DMS53 (cell line): ENCODE data around the gene PLCD1.
A peak's percentile ranks its signal among the peaks of the same experiment; 100 is the strongest.
"Not testable (repeated sequence)": the region's sequence is repeated elsewhere in the genome, so short reads cannot be mapped to it uniquely, and the experiment has no call there.

ENCODE experiments used
- DNase-seq: peaks from one replicate; lab custom pipeline; 2025; lab: John Stamatoyannopoulos, UW

Gene PLCD1

DNA sequence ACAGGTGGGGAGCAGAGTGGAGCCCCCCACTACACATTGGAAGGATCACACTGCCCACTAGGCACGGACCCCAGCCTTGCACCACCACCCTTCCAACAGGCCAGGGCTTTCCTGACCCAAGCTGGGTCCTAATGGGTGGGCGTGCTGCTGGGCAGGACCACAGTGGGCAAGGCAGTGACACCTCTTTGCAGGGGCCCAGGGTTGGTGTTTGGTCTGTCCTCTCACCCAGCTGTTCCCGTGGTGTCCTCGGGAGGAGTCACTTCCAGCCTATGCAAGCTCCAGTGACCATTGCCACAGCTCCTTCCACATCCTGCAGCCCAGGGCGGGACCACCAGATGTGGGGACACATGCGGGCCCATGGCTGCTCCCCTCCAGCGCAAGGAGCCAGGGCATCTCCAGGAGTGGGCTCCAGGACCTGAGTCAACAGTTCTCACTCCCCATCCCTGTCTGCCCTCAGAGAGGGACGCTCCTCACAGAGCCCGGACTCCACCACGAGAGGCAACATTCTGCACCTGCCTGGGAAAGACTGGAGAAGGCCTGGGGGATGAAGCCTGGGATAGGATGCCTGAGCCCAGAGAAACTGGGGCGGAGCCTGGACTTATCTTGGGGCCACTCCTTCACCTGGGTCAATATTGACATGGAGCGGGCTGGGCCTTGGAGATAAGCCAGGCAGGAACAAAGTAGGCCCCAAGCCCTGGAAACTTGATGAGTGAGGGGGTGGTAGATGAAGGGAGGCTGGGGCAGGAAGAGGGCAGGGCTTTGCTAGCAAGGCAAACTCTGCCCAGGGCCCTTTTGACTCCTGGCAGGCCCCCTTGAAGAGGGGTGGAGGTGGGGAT is 42.7 kb downstream of the PLCD1 start:
- DNase-seq = peak; percentile 64

DNA sequence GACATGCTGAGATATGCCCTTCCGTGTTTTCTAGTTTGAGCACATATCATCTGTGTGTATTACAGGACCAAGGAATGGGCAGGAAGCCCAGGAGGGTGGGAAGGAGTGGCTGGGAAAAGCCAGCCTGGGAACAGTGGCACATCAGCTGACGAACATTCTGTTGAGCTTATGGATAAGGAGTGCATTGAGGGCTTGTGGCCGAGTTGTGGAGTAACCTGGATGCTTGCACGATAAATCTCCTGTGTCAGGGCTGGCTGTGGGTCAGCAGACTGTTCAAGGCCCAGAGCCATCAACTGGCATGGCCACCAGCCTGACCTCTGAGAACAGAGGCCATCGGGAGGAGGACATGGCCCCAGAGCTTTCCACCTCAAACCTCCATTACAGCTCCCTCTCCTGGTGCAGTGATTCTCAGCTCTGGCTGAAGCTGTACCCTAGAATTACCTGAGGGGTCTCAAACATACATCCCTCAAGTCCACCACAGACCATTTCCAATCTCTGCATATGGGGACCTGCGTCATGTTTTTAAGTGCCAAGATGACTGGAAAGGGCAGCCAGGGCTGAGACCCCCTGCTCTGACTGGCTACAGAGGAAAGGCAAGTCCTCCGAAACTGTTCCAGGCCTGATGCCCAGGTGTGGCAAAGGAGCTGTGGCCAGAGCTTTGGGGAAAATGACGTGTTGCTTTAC is 43.7 kb downstream of the PLCD1 start:
- no peak for DNase-seq

DNA sequence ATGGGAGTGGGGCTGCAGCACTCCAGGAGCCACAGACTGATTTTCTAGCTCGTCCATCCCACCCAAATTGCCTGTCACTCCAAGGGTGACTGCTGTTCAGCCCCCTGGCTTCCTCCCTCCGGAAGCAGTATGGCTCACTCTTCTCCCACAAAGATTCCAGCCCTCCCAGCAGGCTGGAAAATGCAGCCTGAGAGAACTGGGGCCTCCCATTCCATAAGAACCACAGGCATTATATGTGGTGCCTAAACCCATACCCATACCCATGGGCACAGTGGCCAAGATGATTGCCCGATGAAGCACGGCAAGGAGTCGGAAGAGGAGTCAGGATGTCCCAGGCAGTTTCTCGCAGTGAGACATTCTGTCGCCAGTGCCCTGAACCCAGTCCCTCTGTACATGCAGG is 44.8 kb downstream of the PLCD1 start:
- DNase-seq = no peak

DNA sequence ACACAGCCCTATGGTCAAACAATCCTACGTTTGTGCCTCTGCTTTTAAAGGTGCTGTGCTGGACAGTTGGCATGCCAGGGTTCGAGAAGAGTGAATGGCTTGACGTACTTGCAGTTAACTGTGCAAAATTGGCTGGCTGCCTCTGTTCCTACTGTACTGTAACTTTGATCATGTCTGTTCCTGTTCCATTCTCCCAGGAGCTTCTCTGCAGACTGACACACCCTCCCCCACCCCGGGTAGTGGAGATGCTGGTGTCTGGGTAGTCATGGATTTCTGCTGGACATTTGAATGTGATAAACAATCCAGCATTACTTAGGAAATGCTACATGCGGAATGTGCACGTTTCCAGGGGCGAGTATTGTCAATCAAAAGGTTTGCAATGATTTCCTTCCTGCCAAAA is 45.4 kb downstream of the PLCD1 start:
- no peak for DNase-seq

DNA sequence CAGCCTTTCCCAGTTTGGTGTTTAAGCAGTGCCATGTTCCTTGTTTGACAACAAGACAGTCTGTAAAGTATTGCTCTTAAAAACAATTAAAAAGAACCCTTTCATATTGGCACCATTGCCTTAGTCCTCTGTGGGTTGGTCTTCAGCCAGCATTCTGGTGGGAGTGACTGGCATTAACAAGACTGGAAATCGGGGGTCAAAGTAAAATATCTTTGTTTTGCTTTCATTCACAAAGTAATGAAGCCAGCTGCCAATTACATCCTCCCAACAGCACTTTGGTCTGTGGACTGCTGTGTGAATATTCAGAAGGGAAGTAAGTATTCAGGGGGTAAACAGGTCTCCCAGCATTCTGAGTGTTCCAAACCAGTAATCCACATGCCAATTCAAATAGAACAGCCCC is 47.1 kb downstream of the PLCD1 start:
- no peak for DNase-seq

DNA sequence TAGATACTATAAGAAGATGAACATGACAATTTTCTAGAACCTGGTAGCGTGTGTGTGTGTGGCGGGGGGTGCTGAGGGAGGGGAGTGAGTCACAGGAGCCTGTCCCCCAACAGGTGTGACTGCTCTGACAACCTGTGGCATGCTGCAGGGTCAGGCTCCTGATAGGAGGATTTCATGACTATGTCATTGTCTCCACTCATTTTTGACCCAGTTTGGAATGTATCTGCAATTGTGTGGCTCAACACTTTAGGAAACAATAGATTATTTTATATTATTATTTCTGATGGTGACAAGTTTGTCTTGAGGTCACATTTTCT is 48.1 kb downstream of the PLCD1 start:
- no peak for DNase-seq

DNA sequence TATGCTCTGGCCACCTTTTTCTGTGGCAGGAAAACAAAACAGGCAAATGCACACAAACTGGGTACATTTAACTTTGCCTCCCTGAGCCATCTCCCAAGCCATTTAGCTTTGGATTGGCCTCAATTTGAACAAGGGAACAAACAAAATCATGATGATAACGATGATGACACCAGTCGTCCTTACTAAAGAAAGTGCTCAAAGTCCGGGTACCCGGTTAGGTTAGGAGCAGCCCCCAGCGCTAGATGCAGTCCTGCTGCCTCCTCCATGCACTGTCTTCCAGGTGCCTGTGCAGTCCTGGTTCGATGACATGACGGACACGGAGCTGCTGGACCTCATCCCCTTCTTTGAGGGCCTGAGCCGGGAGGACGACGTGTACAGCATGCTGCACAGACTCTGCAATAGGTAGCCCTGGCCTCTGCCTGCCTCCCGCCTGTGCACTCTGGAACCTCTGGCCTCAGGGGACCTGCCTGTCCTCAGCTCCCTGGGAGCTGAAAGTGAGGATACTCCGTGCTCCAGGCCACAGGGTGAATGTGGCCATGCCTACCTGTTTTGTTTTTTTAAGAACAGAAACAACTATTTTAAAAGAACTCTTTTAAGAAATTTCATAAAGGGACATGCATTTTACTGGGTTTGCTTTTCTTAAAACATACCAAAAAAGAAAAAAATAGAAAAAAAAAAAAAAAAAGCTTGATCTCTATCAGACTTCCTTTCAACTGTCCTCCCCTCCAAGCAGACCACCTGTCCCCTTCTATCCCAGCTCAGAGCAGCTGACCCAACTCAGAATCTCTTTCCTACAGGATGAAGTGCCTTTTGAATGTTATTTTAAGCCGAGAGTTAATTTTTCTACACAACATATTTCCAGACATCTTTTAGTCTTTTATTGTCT is 48.7 kb downstream of the PLCD1 start:
- DNase-seq = no peak

DNA sequence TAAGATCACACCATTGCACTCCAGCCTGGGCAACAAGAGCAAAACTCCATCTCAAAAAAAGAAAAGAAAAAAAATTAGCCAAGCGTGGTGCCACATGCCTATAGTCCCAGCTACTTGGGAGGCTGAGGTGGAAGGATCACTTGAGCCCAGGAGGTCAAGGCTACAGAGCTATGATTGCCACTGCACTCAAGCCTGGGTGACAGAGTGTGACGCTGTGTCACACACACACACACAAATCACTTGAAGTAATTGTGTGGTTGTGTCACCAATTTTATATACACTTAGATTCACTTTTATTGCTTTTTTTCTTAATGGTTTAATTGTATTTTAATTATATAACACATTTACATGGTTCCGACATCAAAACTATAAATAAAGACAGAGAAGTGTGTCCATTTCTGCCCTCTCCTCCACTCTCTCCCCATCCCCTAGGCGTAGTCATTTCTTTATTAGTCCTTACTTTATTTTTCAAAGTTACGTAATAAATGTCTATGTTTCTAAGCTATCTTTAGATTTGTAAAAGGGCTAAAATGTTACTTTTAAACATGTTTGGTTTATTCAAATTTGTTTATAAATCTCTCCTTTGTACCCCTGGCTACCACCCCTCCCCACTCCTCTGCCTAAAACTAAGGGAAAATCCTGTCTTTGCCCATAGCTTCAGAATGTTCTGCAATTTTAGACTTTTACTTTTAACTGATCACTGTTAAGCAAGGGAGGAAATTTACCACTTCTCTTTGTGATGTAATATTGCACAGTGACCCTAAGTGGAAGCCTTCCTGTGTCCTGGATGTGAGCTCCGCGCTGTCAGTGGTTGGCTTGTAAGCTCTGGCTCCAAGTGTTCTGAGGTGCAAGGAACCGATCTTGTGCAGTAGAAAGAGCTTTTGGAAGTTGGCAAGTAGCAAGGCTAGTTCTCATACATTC is 49.6 kb downstream of the PLCD1 start:
- DNase-seq = no peak

DNA sequence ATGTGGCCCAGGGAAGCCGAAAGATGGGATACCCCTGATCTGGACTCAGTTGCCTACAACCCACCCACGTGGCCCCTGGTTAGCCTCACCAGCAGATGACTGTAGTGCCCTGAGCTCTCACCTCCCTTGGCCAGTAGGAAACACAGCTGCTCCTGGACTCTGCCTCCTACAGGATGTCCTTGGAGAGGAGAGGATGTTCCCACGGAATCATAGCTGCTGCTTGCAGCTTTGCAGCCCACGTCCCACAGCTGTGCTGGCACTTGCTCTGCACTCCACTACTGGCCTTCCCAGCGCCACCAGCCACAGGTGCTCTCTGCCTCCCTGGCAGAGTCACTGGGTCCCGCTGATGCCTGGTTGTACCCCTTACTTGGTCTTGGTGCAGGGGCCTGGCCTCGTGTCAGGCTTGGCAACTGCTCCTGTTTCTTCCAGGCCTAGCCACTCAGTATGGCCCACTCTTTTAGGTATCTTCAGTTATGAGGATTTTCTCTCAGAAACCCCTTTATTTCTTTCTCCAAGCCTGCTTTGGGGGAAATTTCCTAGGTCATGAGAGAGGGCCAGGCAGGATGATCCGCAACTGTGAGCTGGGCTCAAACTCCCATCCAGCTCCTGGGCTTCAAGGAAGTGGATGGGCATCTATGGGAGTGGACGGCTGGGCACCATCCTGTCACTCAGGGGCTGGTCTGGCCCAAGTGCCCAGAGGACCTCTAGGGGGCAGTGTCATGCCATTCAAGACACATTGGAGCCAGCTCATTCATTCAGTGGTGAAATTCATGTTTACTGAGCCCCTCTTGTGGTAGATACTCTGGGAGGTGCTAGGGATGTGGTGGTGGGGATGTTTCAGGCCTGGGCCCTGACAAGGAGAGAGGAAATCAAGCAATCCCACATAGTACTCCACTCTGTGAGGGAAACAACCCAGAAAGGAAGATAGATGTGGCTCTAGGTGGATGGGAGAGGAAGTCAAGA is 55.0 kb downstream of the PLCD1 start:
- peak; percentile 49 for DNase-seq

DNA sequence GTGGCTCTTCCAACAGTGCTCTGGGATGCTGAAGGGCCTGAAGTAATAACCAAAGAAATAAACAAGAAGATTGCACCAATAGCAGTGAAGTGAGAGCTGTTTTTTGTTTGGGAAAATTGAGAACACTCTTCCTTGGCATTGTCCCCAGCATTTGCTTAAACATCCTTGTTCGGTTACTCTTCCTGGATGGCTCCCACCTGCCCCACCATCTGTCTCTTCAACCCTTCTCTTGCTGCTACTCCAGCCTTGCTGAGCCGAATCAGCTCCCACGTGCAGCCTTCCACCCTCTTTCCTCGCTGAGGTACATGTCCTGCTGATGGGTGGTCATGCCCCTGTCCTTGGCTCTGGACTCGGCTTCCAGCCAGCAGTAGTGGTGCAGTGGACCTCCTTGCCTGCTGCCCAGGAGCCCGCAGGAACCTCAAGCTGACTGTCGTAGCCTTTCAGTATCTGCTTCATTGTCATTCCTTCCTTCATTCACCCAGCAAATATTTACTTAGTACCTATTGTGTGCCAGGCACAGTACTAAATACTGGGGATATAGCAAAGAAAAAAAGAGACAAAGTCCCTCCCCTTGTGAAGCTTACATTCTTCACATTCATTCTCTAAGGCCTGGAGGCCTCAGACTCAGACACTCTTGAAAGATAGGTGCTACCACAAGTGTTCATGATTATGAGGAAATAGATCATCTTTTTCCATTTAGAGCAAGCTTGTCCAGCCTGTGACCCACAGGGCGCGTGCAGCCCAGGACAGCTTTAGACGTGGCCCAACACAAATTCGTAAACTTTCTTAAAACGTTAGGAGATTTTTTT is 56.0 kb downstream of the PLCD1 start:
- DNase-seq = no peak

DNA sequence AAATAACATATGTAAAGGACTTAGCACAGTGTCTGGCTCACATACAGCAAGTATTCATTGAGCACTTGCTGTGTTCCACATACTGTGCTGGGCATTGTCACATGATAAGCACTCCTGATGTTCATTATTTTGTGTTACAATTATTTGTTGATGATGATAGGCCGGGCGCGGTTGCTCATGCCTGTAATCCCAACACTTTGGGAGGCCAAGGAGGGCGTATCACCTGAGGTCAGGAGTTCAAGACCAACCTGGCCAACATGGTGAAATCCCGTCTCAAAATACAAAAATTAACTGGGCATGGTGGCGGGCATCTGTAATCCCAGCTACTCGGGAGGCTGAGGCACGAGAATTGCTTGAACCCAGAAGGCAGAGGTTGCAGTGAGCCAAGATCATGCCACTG is 57.4 kb downstream of the PLCD1 start:
- DNase-seq = not testable (repeated sequence)

DNA sequence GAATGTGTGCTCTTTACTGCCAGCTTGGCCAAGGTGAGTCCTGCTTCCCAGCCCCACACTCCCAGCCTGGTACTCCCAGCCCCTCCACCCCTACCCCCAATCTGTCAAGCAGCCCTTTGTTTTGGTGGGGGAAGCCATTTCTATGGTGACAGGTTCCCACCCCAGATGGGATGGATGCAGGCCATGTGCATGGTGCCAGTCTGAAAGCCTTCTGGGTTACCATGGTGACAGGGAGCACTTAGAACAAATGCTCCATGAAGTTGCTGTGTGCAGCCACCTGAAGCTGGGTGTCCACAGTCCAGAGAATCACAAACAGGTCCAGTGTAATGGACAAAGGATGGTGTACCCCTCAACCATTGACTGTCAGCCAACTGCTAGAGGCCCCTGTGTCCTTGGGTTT is 58.0 kb downstream of the PLCD1 start:
- no peak for DNase-seq

DNA sequence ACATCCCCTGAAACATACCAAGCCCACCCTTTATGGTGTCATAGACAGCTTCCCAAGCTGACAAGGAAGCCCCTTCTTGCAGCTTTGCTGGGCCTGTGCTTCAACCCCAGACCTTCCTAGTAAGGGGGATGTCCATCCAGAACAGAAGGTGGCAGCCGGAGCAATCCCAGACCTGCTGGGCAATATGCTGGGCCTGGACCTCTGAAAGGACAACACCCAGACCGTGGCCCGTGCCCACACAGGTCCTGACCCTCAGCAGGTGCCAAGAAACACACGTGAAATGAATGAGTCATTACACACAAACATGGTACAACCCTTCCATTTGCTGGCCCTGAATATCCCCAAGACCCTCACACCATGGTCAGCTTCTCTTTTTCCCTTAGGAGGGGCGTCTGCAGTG is 58.6 kb downstream of the PLCD1 start:
- no peak for DNase-seq

DNA sequence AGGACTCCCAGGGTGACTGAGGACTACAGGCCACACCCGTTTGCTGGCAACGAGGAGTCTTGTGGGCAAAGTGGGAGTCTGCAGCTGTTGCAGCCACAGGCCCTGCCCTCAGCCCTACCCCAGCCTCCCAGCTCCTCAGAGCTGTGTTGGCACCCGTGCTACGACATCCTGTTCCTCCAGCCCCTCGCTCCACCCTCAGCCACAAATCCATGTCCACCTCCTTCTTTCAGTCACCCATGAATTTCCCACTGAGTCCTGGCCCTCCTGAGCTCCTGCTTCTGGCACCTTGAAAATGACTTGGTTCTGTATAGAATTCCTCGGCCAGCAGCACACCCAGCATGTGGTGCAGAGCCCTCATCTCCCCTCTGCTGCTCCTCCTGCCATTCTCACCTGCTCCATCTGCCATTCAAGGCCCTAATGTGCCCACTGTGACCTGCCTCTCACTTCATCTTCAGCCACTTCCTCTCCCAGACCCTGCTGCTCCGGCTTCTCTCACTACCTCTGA is 59.8 kb downstream of the PLCD1 start:
- no peak for DNase-seq

DNA sequence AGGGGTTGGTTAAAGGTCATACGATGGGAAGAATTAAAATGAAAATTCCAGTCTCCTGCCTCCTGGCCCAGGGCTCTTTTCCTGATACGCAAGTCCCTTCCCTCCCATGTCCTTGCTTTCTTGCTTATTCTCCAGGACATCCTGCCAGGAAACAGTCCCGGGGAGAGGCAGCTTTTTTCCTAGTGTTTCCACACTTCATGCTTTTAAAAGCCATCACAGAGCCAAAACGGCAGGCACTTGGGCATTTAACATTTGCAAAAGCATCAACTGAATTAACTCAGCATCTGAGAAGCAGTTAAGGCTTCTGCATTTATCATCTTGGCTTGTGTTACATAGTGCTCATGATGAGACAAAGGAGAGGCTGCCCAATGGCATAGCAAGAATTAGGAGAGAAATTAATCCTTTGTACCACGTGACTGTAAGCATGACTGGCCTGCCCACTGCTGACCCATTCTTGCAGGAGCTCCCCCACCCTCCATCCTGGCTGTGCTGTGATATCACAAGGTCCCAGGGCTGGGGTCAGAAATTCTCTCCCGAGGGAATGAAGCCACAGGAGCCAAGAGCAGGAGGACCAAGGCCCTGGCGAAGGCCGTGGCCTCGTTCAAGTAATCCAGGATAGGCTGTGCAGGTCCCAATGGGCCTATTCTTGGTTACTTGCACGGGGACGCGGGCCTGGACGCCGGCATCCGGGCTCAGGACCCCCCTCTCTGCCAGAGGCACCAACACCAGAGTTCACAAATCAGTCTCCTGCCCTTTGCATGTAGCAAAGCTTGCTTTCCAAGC is 60.4 kb downstream of the PLCD1 start:
- no peak for DNase-seq

DNA sequence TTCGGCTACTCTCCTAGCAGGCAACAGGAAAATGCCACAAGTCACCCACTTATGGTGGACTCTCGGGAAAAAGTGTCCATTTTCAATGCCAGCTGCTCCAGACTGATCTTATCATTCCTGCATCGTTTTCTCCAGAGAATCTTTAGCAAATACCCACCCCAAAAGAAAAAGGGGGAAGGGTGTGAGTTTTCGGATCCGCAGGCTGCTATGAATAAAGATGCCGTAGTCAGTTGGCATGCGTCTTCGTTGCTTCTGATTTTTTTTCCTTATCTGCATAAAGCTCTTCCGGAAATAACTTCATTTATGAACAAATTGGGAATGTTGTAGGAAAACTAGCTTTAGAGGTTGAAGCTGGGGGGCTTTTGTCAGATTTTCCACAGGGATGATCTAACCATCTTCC is 61.2 kb downstream of the PLCD1 start:
- no peak for DNase-seq

DNA sequence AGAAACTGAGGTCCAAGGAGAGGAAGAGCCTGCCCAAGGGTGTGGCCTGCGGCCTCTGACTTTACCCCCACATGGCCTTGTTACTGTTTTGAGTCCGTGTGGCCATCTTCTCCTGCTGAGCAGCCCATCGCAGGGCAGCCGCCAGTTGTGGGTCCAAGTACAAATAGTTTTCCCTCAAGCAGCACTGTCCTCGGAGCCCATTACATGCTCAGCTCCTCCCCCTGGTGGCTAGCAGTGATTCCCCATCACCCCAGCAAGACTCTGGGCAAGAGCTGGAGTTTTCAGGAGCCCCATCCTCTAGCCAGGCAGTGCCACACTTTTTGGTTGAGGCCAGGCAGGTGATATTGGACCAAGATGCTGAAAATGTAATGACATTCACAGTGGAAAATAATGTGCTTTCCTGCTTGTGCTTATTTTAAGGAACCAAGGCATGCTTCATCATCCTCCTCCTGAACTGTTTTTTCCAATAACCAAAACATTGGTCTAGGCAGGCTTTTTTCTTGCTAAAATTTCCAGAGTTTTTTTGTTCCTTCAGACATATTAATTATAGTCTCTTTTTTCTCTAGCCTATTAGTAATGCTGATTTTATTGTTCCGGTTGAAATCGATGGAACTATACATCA is 62.1 kb downstream of the PLCD1 start:
- peak; percentile 53 for DNase-seq

DNA sequence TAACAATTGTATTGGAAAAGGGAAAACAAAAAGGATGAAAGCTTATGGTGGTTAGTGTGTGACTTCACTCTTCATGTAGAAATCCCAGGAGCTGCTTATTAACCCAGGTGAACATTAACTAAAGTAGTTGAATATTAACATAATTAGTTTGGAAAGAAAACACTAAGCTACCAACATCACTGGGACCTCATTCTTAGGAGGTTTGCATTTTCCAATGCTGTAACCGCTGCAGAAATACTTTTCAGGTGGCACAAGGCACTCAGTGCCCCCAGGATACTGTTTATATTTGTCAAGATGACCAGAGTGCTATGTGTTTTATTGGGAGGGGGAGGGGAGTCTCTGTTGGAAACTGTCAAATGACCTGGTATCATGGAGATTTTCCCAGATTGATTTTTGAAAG is 64.7 kb downstream of the PLCD1 start:
- peak; percentile 4 for DNase-seq
